Mesenchymal stem cell (in vitro differentiated cells and primary cell): ENCODE data around the gene ERGIC2.

Experiments used
- DNase-seq: peaks from one replicate; pipeline ENCODE4 v3.0.0-alpha.2; 2013
- H2AFZ ChIP-seq: one replicate; pipeline ENCODE4 v1.6.1; 2013; ENCODE audit warnings: low read depth, mild to moderate bottlenecking, control low read depth, inconsistent platforms, low read length, moderate library complexity
- H2AK5ac ChIP-seq: 2 replicates; pipeline ENCODE4 v1.6.1; 2013; ENCODE audit warnings: low read length, moderate library complexity, mild to moderate bottlenecking, inconsistent platforms; ENCODE audit not compliant: severe bottlenecking
- H2BK120ac ChIP-seq: one replicate; pipeline ENCODE4 v1.6.1; 2013; ENCODE audit warnings: low read depth, mild to moderate bottlenecking, inconsistent platforms, low read length, moderate library complexity
- H2BK12ac ChIP-seq, 2 experiments: one replicate each; pipeline ENCODE4 v1.6.1; 2013; ENCODE audit warnings: inconsistent platforms in 2 of 2, low read length in 2 of 2, mild to moderate bottlenecking in 2 of 2, moderate library complexity in 2 of 2, control low read depth in 1 of 2
- H2BK15ac ChIP-seq: one replicate; pipeline ENCODE4 v1.6.1; 2013; ENCODE audit warnings: mild to moderate bottlenecking, low read depth, inconsistent platforms; ENCODE audit not compliant: poor library complexity, severe bottlenecking
- H2BK5ac ChIP-seq: 2 replicates; pipeline ENCODE4 v1.6.1; 2013; ENCODE audit warnings: low read depth, mild to moderate bottlenecking, low read length, control low read depth, inconsistent platforms; ENCODE audit not compliant: poor library complexity, severe bottlenecking
- H3K14ac ChIP-seq, 2 experiments: one replicate each; pipeline ENCODE4 v1.6.1; 2013; ENCODE audit warnings: inconsistent platforms in 2 of 2, low read length in 2 of 2, control low read depth in 1 of 2, mild to moderate bottlenecking in 1 of 2, moderate library complexity in 1 of 2
- H3K18ac ChIP-seq, 2 experiments: one replicate each; pipeline ENCODE4 v1.6.1; 2013; ENCODE audit warnings: inconsistent platforms in 2 of 2, low read length in 2 of 2, control low read depth in 1 of 2, low read depth in 1 of 2, mild to moderate bottlenecking in 1 of 2
- H3K23ac ChIP-seq, 2 experiments: one replicate each; pipeline ENCODE4 v1.6.1; 2013; ENCODE audit warnings: inconsistent platforms in 2 of 2, low read length in 2 of 2, mild to moderate bottlenecking in 2 of 2, moderate library complexity in 2 of 2, control low read depth in 1 of 2
- H3K27ac ChIP-seq: 2 replicates; pipeline ENCODE4 v1.5.1; 2013; ENCODE audit warnings: mild to moderate bottlenecking, moderate library complexity, low read length, control low read depth, inconsistent platforms; ENCODE audit not compliant: poor library complexity, severe bottlenecking
- H3K27me3 ChIP-seq, 2 experiments: 2 replicates each; pipeline versions ENCODE4 v1.6.1 to v1.7.0; 2013; ENCODE audit warnings: low read length in 2 of 2, mild to moderate bottlenecking in 2 of 2, moderate library complexity in 2 of 2, control low read depth in 1 of 2, inconsistent platforms in 1 of 2; ENCODE audit not compliant: control insufficient read depth in 1 of 2, insufficient read depth in 1 of 2
- H3K36me3 ChIP-seq, 2 experiments: 2 replicates each; pipeline versions ENCODE4 v1.6.1 to v1.7.0; 2013; ENCODE audit warnings: low read length in 2 of 2, control low read depth in 1 of 2, inconsistent platforms in 1 of 2, low read depth in 1 of 2, mild to moderate bottlenecking in 1 of 2; ENCODE audit not compliant: insufficient read depth in 2 of 2, control insufficient read depth in 1 of 2
- H3K4ac ChIP-seq, 2 experiments: one replicate each; pipeline ENCODE4 v1.6.1; 2013; ENCODE audit warnings: inconsistent platforms in 2 of 2, low read length in 2 of 2, mild to moderate bottlenecking in 2 of 2, moderate library complexity in 2 of 2, control low read depth in 1 of 2, low read depth in 1 of 2
- H3K4me1 ChIP-seq: 2 replicates; pipeline ENCODE4 v1.6.1; 2013; ENCODE audit warnings: low read depth, low read length, control low read depth; ENCODE audit not compliant: control insufficient read depth, insufficient read depth
- H3K4me2 ChIP-seq: 2 replicates; pipeline ENCODE4 v1.6.1; 2013; ENCODE audit warnings: low read length, mild to moderate bottlenecking, inconsistent platforms; ENCODE audit not compliant: poor library complexity, severe bottlenecking
- H3K4me3 ChIP-seq, 2 experiments: 2 replicates each; pipeline versions ENCODE4 v1.5.1 to v1.7.0; 2013; ENCODE audit warnings: low read length in 2 of 2, mild to moderate bottlenecking in 2 of 2, control low read depth in 1 of 2, low read depth in 1 of 2; ENCODE audit not compliant: insufficient read depth in 1 of 2
- H3K79me1 ChIP-seq: replicated peaks from 2 replicates; pipeline ENCODE4 v1.6.1; 2013; ENCODE audit warnings: mild to moderate bottlenecking, control low read depth, low read length, inconsistent platforms; ENCODE audit not compliant: poor library complexity, severe bottlenecking
- H3K9ac ChIP-seq: 2 replicates; pipeline ENCODE4 v1.7.0; 2013; ENCODE audit warnings: mild to moderate bottlenecking, low read length, moderate library complexity
- H3K9me3 ChIP-seq: 2 replicates; pipeline ENCODE4 v1.7.0; 2013; ENCODE audit warnings: mild to moderate bottlenecking, low read length; ENCODE audit not compliant: control insufficient read depth
- H4K8ac ChIP-seq: one replicate; pipeline ENCODE4 v1.6.1; 2013; ENCODE audit warnings: inconsistent platforms, mild to moderate bottlenecking, low read length, moderate library complexity
- H4K91ac ChIP-seq: one replicate; pipeline ENCODE4 v1.6.1; 2013; ENCODE audit warnings: mild to moderate bottlenecking, low read length, inconsistent platforms
- WGBS: methylation state at CpG from one replicate; pipeline ENCODE4 v1.1.7; 2013; ENCODE audit warnings: mixed read lengths; 5-methylcytosine and 5-hydroxymethylcytosine counted together

Gene ERGIC2

GRCh38 chr12:29427964-29428363 is 47.0 kb upstream of the ERGIC2 start:
- H2BK120ac ChIP-seq = no peak overlapping the region
- H2AK5ac ChIP-seq = no peak overlapping the region
- 72% methylated on average over 4 of the region's 4 CpGs for WGBS
- H2BK15ac ChIP-seq = no peak overlapping the region
- no peak overlapping the region for H4K91ac ChIP-seq
- no peak overlapping the region for H2BK12ac ChIP-seq
- H2BK5ac ChIP-seq = no peak overlapping the region
- H3K9ac ChIP-seq = no peak overlapping the region
- H3K27ac ChIP-seq = no peak overlapping the region
- no peak overlapping the region for H3K4me2 ChIP-seq
- no peak overlapping the region for H3K18ac ChIP-seq
- H3K4me3 ChIP-seq = no peak overlapping the region
- no peaks in the 10 kb centered on the region for H3K79me1 ChIP-seq
- no peaks in the 10 kb centered on the region for H3K36me3 ChIP-seq
- no peak overlapping the region for H3K14ac ChIP-seq
- peak; percentile 11 for DNase-seq
- no peak overlapping the region for H3K23ac ChIP-seq
- H4K8ac ChIP-seq = no peak overlapping the region
- H3K9me3 ChIP-seq = no peaks in the 10 kb centered on the region
- no peaks in the 10 kb centered on the region for H3K27me3 ChIP-seq
- H2AFZ ChIP-seq = no peak overlapping the region
- no peak overlapping the region for H3K4ac ChIP-seq
- no peaks in the 10 kb centered on the region for H3K4me1 ChIP-seq

GRCh38 chr12:29426498-29426897 is 45.5 kb upstream of the ERGIC2 start:
- WGBS = 100% methylated on average over 1 of the region's 2 CpGs
- H4K8ac ChIP-seq = no peak overlapping the region
- DNase-seq = no peak
- H4K91ac ChIP-seq = no peak overlapping the region
- no peaks in the 10 kb centered on the region for H3K79me1 ChIP-seq
- no peak overlapping the region for H3K14ac ChIP-seq
- no peak overlapping the region for H3K4me3 ChIP-seq
- no peak overlapping the region for H3K9ac ChIP-seq
- H2BK5ac ChIP-seq = no peak overlapping the region
- H3K27ac ChIP-seq = no peak overlapping the region
- no peak overlapping the region for H2AK5ac ChIP-seq
- no peak overlapping the region for H2BK120ac ChIP-seq
- no peak overlapping the region for H3K4ac ChIP-seq
- H3K9me3 ChIP-seq = no peaks in the 10 kb centered on the region
- H3K23ac ChIP-seq = no peak overlapping the region
- no peaks in the 10 kb centered on the region for H3K4me1 ChIP-seq
- H2AFZ ChIP-seq = no peak overlapping the region
- no peak overlapping the region for H2BK12ac ChIP-seq
- H3K18ac ChIP-seq = no peak overlapping the region
- no peak overlapping the region for H2BK15ac ChIP-seq
- no peak overlapping the region for H3K4me2 ChIP-seq
- no peaks in the 10 kb centered on the region for H3K27me3 ChIP-seq
- no peaks in the 10 kb centered on the region for H3K36me3 ChIP-seq

GRCh38 chr12:29425722-29426121 is 44.8 kb upstream of the ERGIC2 start:
- Histone ChIP-seq H3K9me3 (no peaks in the 10 kb centered on the region), H3K23ac (no peak overlapping the region), H2BK5ac (no peak overlapping the region), H2BK12ac (no peak overlapping the region), H2BK15ac (no peak overlapping the region), H3K36me3 (no peaks in the 10 kb centered on the region), H3K4me2 (no peak overlapping the region), H4K8ac (no peak overlapping the region), H3K4me1 (no peaks in the 10 kb centered on the region), H3K9ac (no peak overlapping the region), H3K4me3 (no peak overlapping the region), H4K91ac (no peak overlapping the region), H3K4ac (no peak overlapping the region), H3K18ac (no peak overlapping the region), H2BK120ac (no peak overlapping the region), H2AFZ (no peak overlapping the region), H3K14ac (no peak overlapping the region), H3K27ac (no peak overlapping the region), H2AK5ac (no peak overlapping the region), H3K27me3 (no peaks in the 10 kb centered on the region), H3K79me1 (no peaks in the 10 kb centered on the region)
- 100% methylated on average over 1 of the region's 2 CpGs for WGBS
- no peak for DNase-seq

- Histone ChIP-seq H2AK5ac (no peak overlapping the region), H2AFZ (no peak overlapping the region), H2BK120ac (no peak overlapping the region), H3K14ac (no peak overlapping the region), H3K79me1 (no peaks in the 10 kb centered on the region), H3K18ac (no peak overlapping the region), H3K4me2 (no peak overlapping the region), H3K4me1 (no peaks in the 10 kb centered on the region), H3K27ac (no peak overlapping the region), H3K27me3 (no peaks in the 10 kb centered on the region), H2BK12ac (no peak overlapping the region), H3K36me3 (no peaks in the 10 kb centered on the region), H3K9ac (no peak overlapping the region), H3K9me3 (no peaks in the 10 kb centered on the region), H4K8ac (no peak overlapping the region), H2BK15ac (no peak overlapping the region), H2BK5ac (no peak overlapping the region), H3K4me3 (no peak overlapping the region), H3K23ac (no peak overlapping the region), H4K91ac (no peak overlapping the region), H3K4ac (no peak overlapping the region)
- no peak for DNase-seq
Measured at GRCh38 chr12:29416748-29417147, 35.8 kb upstream of the ERGIC2 start.
